Amygdala (tissue), 56 donors: ENCODE results near the gene CTNNBL1.

Experiments
- DNase-seq, 56 donors: peaks; one replicate each; lab custom pipeline; 2025; lab: John Stamatoyannopoulos, UW

The CTNNBL1 gene

GRCh38 chr20:37773291-37773826 is 79.5 kb downstream of the CTNNBL1 start:
- DNase-seq, result no peak

- DNase-seq, result no peak
Measured at GRCh38 chr20:37774156-37774555, 80.3 kb downstream of the CTNNBL1 start.

GRCh38 chr20:37775200-37775599 is 81.4 kb downstream of the CTNNBL1 start:
- DNase-seq, result no peak

- no peak for DNase-seq
Measured at GRCh38 chr20:37776049-37776448, 82.2 kb downstream of the CTNNBL1 start.

- no peak for DNase-seq
Measured at GRCh38 chr20:37776526-37776925, 82.7 kb downstream of the CTNNBL1 start.

- no peak for DNase-seq
Measured at GRCh38 chr20:37777012-37777950, 83.5 kb downstream of the CTNNBL1 start.

- no peak for DNase-seq
Measured at GRCh38 chr20:37777988-37778659, 84.3 kb downstream of the CTNNBL1 start.

GRCh38 chr20:37781626-37782025 is 87.8 kb downstream of the CTNNBL1 start:
- DNase-seq, result no peak

- DNase-seq, result no peak
Measured at GRCh38 chr20:37786043-37786442, 92.2 kb downstream of the CTNNBL1 start.

GRCh38 chr20:37789408-37789807 is 95.6 kb downstream of the CTNNBL1 start:
- DNase-seq, result no peak

- DNase-seq, result no peak
Measured at GRCh38 chr20:37790900-37791299, 97.1 kb downstream of the CTNNBL1 start.

- peak in 1 of 56 donors; percentile 12 for DNase-seq
Measured at GRCh38 chr20:37796121-37796520, 102.3 kb downstream of the CTNNBL1 start.

GRCh38 chr20:37796733-37797132 is 102.9 kb downstream of the CTNNBL1 start:
- no peak for DNase-seq

GRCh38 chr20:37797669-37798175 is 103.9 kb downstream of the CTNNBL1 start:
- no peak for DNase-seq

- DNase-seq, result no peak
Measured at GRCh38 chr20:37798312-37798711, 104.5 kb downstream of the CTNNBL1 start.

GRCh38 chr20:37800618-37801017 is 106.8 kb downstream of the CTNNBL1 start:
- no peak for DNase-seq

- no peak for DNase-seq
Measured at GRCh38 chr20:37801921-37802320, 108.1 kb downstream of the CTNNBL1 start.

- DNase-seq, result no peak
Measured at GRCh38 chr20:37803438-37804307, 109.8 kb downstream of the CTNNBL1 start.

GRCh38 chr20:37804584-37805566 is 111.0 kb downstream of the CTNNBL1 start:
- peak in 41 of 56 donors; percentile 11 to 79 (median 39) for DNase-seq
